GM12873 (cell line): Measurements from ENCODE around the gene ASIC5.

Experiments used
- TF ChIP-seq, protein P1 (sequence below): IDR thresholded peaks from 2 replicates; pipeline ENCODE4 v1.5.1; 2012; ENCODE audit warnings: low read depth, mild to moderate bottlenecking, moderate library complexity, low read length, control low read depth; ENCODE audit not compliant: insufficient read depth; ENCODE audit errors: missing control alignments

The ASIC5 gene

DNA sequence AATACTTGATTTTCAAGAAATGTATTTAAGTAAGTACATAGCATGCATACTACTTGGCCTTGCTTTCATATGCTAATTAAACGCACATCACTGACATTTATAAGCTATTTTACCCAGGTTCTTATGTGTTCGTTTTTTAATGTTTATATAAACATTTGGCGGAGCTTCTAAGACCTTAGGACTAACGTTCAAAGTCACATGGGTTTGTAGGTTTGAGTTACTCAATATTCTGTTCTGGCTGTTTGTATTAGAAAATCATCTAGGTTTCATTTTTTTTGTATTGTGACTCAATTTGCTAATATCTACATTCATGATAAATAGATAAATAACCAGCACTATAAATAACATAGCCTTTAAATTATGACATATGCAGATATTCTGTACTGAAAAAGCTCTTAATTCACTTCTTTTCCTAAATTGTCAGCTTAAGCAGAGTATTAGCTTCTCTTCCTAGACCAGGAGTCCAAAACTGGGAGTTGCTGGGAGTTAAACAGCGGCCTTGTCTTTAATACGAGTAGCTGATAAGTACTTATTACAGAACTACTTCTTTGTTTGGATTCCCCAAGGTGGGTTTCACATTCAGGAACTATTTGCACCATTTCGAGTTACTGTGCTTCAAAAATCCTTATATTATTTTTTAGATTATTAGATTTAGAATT, 65.3 kb downstream of the ASIC5 start:
- TF ChIP-seq, protein P1, sequence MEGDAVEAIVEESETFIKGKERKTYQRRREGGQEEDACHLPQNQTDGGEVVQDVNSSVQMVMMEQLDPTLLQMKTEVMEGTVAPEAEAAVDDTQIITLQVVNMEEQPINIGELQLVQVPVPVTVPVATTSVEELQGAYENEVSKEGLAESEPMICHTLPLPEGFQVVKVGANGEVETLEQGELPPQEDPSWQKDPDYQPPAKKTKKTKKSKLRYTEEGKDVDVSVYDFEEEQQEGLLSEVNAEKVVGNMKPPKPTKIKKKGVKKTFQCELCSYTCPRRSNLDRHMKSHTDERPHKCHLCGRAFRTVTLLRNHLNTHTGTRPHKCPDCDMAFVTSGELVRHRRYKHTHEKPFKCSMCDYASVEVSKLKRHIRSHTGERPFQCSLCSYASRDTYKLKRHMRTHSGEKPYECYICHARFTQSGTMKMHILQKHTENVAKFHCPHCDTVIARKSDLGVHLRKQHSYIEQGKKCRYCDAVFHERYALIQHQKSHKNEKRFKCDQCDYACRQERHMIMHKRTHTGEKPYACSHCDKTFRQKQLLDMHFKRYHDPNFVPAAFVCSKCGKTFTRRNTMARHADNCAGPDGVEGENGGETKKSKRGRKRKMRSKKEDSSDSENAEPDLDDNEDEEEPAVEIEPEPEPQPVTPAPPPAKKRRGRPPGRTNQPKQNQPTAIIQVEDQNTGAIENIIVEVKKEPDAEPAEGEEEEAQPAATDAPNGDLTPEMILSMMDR, result no peak

GRCh38 chr4:155799794-155800123, 66.3 kb downstream of the ASIC5 start:
- TF ChIP-seq, protein P1, result no peak

GRCh38 chr4:155799116-155799793, 66.8 kb downstream of the ASIC5 start:
- TF ChIP-seq, protein P1, result no peak

DNA sequence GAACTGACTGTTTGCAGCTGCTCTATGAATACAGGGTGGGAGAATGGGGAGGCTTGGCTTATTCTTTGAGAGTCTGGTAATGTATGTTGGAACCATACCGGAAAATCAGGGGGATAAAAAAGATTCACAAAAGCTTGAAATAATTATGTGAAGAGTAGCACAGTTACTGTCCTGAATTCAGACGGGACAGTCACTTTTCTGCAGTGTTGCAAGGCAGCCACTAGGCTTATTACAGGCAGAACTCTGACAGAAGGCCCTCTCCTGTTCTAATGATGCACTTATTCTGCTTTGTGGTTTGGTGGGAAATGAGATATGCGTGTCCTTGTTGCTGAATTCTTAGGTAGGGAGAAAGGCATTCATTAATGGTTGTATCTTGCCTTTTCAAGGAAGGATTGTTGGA, 70.1 kb downstream of the ASIC5 start:
- TF ChIP-seq, protein P1, result peak; percentile 63

DNA sequence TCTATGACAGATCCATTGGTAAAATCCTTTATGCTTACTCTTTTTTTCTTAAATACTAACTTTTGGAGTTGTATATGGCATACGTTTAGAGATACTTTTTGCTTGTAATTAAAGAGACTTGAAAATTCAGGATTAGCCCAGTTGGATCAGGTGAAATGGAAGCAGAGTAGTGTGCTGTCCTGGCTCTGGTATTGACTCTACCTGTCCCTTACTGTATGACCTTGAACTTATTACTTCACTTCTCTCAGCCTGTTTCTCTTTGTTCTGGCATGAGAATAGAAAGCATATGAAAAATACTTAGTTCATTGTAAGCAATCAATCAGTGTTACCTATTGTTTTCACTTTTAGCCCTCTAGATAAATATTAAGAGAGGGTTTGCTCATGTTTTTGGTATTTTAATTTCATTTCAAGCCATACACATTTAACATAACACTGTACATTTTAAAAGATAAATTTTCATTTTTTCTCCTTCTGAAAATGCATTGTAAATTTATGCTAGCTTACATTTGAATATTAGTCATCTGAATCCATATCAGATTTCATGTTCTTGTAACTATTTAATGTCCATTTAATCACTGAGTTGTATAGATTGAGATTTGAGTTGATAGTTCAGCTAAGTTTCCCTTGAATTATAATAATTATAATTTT, 71.4 kb downstream of the ASIC5 start:
- TF ChIP-seq, protein P1, result no peak

- TF ChIP-seq, protein P1, result no peak
Measured at GRCh38 chr4:155789982-155790381, 76.1 kb downstream of the ASIC5 start.

- TF ChIP-seq, protein P1, result no peak
Measured at GRCh38 chr4:155789391-155789790, 76.7 kb downstream of the ASIC5 start.
